GM12864 (cell line): Measurements from ENCODE around the gene KRT17.
"Not testable (repeated sequence)": the region's sequence is repeated elsewhere in the genome, so short reads cannot be mapped to it uniquely, and the experiment has no call there.

ENCODE experiments used
- DNase-seq: peaks from one replicate; pipeline ENCODE4 v3.0.0-alpha.2; 2011; ENCODE audit warnings: low read depth
- H3K4me3 ChIP-seq: 2 replicates; pipeline ENCODE4 v1.5.1; 2011; ENCODE audit warnings: mild to moderate bottlenecking, low read depth, low read length, control low read depth
- CTCF ChIP-seq: IDR thresholded peaks from 2 replicates; pipeline ENCODE4 v1.5.1; 2011; ENCODE audit warnings: low read depth, mild to moderate bottlenecking, moderate library complexity, low read length, control low read depth, inconsistent platforms; ENCODE audit errors: missing control alignments

KRT17 gene

DNA sequence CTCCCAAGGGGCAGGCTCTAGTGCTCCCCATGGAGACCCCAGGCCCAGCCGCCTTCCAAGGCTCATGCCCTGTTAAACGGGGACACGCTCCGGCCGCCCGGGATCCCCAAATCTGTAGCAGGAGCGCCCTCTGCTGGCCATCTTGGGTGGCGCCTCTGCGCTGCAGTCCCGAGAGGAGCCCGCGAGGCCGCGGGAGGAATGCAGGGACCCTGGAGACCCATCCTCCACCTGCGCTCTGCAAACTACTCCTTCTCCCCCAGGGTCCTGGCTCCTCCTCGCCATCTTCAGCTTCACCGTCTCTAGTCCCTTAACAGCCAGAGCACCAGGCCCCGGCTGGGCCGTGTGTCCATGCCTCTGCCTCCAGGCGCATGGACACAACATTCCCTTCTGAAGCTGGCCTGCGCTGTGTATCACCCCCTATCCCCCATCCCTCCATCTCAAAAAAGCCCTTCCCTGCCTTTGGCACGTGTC is 23.6 kb upstream of the KRT17 start:
- peak; percentile 94 for TF ChIP-seq CTCF
- H3K4me3 ChIP-seq, result no peak overlapping the region
- DNase-seq, result peak; percentile 18

GRCh38 chr17:41647038-41647813 is 22.9 kb upstream of the KRT17 start:
- no peak overlapping the region for H3K4me3 ChIP-seq
- no peak for TF ChIP-seq CTCF
- no peak for DNase-seq

DNA sequence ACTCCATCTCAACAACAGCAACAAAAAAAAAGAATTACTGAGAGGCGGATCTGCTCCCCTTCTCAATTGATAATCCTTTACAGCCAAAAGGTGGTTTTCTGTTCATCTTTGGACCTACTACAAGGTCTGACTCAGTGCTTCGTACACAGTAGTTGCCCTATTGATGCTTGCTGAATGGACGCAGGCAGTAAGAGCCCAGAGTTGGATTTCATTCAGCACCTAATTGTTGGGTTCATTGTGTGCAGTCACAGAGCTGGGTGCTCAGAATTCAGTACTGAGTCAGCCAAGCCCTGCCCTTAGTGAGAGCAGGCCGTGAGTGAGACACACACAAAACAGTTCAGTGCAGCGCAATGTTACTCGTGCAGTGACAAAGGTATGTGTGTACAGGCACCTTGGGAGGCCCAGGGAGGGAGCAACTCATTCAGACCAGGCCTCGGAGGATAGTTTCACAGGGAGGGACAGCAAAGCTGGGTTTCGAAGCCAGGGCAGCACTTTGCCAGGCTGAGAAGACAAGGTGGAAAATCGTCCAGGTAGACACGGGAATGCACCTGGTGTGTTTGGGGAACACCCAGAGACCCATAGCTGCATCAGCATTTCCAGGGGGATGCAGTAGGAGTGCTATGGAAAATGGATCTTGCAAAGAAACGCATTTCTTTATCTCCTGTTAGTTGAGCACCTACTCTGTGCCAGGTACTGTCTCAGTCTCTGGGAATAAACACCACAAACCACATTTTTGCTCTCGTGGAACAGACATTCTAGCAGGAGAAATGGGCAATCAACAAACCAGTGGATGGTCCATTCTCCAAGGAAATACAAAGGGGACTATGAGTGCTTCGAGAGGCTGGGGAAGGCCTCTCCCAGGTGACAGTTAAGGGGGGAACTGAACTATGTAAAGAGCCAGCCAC is 18.1 kb upstream of the KRT17 start:
- H3K4me3 ChIP-seq, result no peak overlapping the region
- no peak for DNase-seq
- TF ChIP-seq CTCF, result no peak

- DNase-seq, H3K4me3 ChIP-seq: not testable (repeated sequence)
Measured at GRCh38 chr17:41640596-41640995, 16.2 kb upstream of the KRT17 start.

DNA sequence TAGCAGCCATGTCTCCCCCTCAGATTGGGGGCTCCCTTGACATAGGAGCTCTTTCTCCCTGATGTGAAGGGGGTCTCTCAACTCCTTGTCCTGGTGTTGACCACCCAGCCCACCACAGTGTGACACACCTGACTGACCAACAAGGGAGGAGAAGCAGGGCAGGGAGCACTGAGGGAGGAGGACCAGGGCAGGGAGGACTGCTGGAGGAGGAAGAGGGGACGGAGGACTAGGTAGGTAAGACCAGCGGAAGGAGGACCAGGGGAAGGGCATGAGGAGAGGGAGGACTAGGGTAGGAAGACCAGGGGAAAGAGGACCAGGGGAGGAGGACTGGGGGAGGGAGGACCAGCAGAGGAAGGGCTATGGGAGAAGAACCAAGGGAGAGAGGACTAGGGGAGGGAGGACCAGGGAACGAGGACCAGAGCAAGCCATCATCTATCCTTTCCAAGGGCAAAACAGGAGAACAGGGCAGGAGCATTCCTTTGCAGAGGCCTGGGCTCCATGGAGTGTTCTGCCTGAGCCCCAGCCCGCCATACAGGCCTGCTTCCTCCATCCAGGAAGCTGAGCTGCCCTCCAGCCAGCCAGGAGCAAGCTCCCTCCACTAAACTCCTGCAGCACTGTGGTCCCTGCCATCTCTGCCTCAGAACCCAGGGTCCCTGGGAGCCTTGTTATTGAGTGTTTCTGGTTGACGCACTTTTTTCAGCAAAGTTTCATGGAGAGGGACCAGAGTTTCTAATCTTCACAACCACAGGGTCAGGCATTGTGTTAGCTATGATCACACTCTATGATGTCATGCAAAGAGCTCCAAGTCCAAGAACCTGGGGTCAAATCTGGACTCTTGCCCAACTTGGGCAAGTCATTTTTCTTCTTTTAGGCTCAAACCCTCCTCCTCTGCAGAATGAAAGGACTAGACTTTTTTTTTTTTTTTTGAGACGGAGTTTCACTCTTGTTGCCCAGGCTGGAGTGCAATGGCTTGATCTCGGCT is 15.4 kb upstream of the KRT17 start:
- DNase-seq, result no peak
- no peak overlapping the region for H3K4me3 ChIP-seq
- no peak for TF ChIP-seq CTCF

GRCh38 chr17:41638941-41639340 is 14.6 kb upstream of the KRT17 start:
- H3K4me3 ChIP-seq, result no peak overlapping the region
- no peak for DNase-seq

More at GRCh38 chr17:41638941-41639340, 14.6 kb upstream of the KRT17 start:
- TF ChIP-seq CTCF, result no peak
